ENCODE data around the gene CCDC201. TPM values are rescaled to one million over a fixed set of nuclear protein-coding genes. Genes with fewer than 3 reads are reported as not detected.

Gene CCDC201
- total and polyA plus RNA-seq, 2 of the 8 experiments (the other 6 are each of a cell fraction or from before 2014, with no cell fraction given) = not detected

DNA sequence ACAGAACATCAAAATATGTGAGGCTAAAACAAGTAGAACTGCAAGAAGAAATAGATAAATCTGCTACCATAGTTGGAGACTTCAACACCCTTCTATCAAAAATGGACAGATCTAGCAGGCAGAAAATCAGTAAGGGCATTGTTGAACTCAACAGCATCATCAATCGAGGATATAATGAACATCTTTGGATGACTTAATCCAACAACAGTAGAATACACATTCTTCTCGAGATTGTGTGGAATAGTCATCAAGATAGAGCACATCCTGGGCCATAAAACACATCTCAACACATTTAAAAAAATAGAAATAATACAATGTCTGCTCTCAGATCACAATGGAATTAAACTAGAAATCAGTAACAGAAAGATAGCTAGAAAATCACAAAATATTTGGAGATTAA is 25.3 kb upstream of the CCDC201 start:
- H3K79me2 ChIP-seq (ENCODE audit: control insufficient read depth in 1 of 2, insufficient read depth in 2 of 2, low read length in 2 of 2) = no peaks in the 10 kb centered on the region
- FAIRE-seq (no peak), DNase-seq (ENCODE audit: low read depth in 1 of 2, low spot score in 2 of 2) (no peak)
- no peak overlapping the region for H3K27ac ChIP-seq (ENCODE audit: low read depth, low read length)
- no peak overlapping the region for H2BK5ac ChIP-seq (ENCODE audit: low read depth, low read length)
- no peak overlapping the region for H3K4me3 ChIP-seq (ENCODE audit: extremely low read depth in 1 of 4, insufficient read depth in 2 of 4, low read depth in 3 of 4, low read length in 4 of 4)
- H2BK15ac ChIP-seq (ENCODE audit: low read length) = no peak overlapping the region
- H3K56ac ChIP-seq (replicated peaks; ENCODE audit: insufficient read length, low read depth, low read length) = no peak overlapping the region
- H4K5ac ChIP-seq (ENCODE audit: insufficient read length, low read depth, low read length) = no peak overlapping the region
- ChIA-PET POLR2A (ENCODE audit: partially characterized antibody) (no interaction called here), CTCF (ENCODE audit: partially characterized antibody) (interaction anchor here (1.5 kb wide), 1 partner anchor 19 kb away, joined by 5 read pairs; no protein-coding TSS in a partner anchor)
- no peaks in the 10 kb centered on the region for H3K4me1 ChIP-seq (replicated peaks in 1 of 4; ENCODE audit: control insufficient read depth in 3 of 4, insufficient read depth in 4 of 4, low read length in 3 of 4)
- H3K9me3 ChIP-seq (ENCODE audit: insufficient read depth in 2 of 2, low read depth in 1 of 2, low read length in 1 of 2) = no peaks in the 10 kb centered on the region
- no peak overlapping the region for H3K18ac ChIP-seq (ENCODE audit: extremely low read depth, low read length)
- H2BK12ac ChIP-seq (ENCODE audit: low read depth, low read length) = no peak overlapping the region
- H4K20me1 ChIP-seq (replicated peaks in 1 of 2; ENCODE audit: control insufficient read depth in 1 of 2, insufficient read depth in 2 of 2, low read length in 2 of 2) = no peaks in the 10 kb centered on the region
- H4K8ac ChIP-seq (ENCODE audit: extremely low read depth, insufficient read depth, low read length) = no peak overlapping the region
- H3K23ac ChIP-seq (ENCODE audit: insufficient read length) = no peak overlapping the region
- no peak overlapping the region for H3K4ac ChIP-seq (replicated peaks; ENCODE audit: insufficient read length, low read depth, low read length)
- no peak overlapping the region for H2AFZ ChIP-seq (ENCODE audit: low read length)
- no peak overlapping the region for H3K14ac ChIP-seq (ENCODE audit: insufficient read length)
- H2BK120ac ChIP-seq (replicated peaks; ENCODE audit: low read depth, low read length) = no peak overlapping the region
- H3K79me1 ChIP-seq (ENCODE audit: low read depth, low read length) = no peaks in the 10 kb centered on the region
- no peak overlapping the region for H3K9ac ChIP-seq (replicated peaks in 1 of 4; ENCODE audit: extremely low read depth in 1 of 4, low read depth in 3 of 4, low read length in 3 of 4)
- no peaks in the 10 kb centered on the region for H3K23me2 ChIP-seq (ENCODE audit: low read depth, low read length)
- H2BK20ac ChIP-seq (ENCODE audit: low read length) = no peak overlapping the region
- no peak overlapping the region for H2AK5ac ChIP-seq (ENCODE audit: low read depth, low read length)
- peaks cover 0 to 2% (median 0%) of the 10 kb centered on the region in 4 experiments; a peak in 1 of 7 replicates for H3K27me3 ChIP-seq (replicated peaks in 1 of 4; ENCODE audit: control insufficient read depth in 3 of 4, extremely low read depth in 1 of 4, insufficient read depth in 3 of 4, low read length in 3 of 4)
- no peak overlapping the region for H3K4me2 ChIP-seq (ENCODE audit: insufficient read depth in 1 of 2, low read depth in 2 of 2, low read length in 2 of 2)
- no peak overlapping the region for H4K91ac ChIP-seq (replicated peaks; ENCODE audit: insufficient read length, low read length)
- H3K36me3 ChIP-seq (ENCODE audit: control insufficient read depth in 2 of 4, insufficient read depth in 4 of 4, low read length in 3 of 4) = no peaks in the 10 kb centered on the region
- WGBS, 2 experiments (ENCODE audit: extremely low coverage in 1 of 2, insufficient coverage in 1 of 2, insufficient read length in 1 of 2, insufficient replicate concordance in 2 of 2, low coverage in 1 of 2, low lambda C conversion rate in 2 of 2, missing lambda C conversion rate in 1 of 2) = 89% methylated on average over 2 of the region's 2 CpGs; no CpG with 5 or more reads in 1 of the 2 experiments
- TF ChIP-seq BRCA1 (IDR thresholded peaks at IDR 0.05; ENCODE audit: low read depth, low read length) (no peak), POU5F1 (IDR thresholded peaks at IDR 0.05; ENCODE audit: low read depth, low read length) (no peak), EP300 (IDR thresholded peaks at IDR 0.05; ENCODE audit: borderline replicate concordance in 1 of 2, low read depth in 2 of 2, low read length in 2 of 2) (no peak), GTF2F1 (IDR thresholded peaks at IDR 0.05; ENCODE audit: borderline replicate concordance, low read depth, low read length) (no peak), CEBPB (IDR thresholded peaks at IDR 0.05; ENCODE audit: low read depth, low read length) (no peak), CBX8 (IDR thresholded peaks at IDR 0.05; ENCODE audit: borderline replicate concordance, low read depth, low read length) (no peak), CTBP2 (IDR thresholded peaks at IDR 0.05; ENCODE audit: borderline replicate concordance, insufficient read depth, insufficient read length, low read length) (no peak), RAD21 (IDR thresholded peaks at IDR 0.05 in 1 of 2, conservative IDR thresholded peaks at IDR 0.05 in 1 of 2; ENCODE audit: low read depth in 2 of 2, low read length in 2 of 2) (no peak), SAP30 (IDR thresholded peaks at IDR 0.05; ENCODE audit: insufficient read depth, insufficient replicate concordance, low read length) (no peak), PHF8 (conservative IDR thresholded peaks at IDR 0.05; ENCODE audit: low read depth, low read length) (no peak), CHD2 (IDR thresholded peaks at IDR 0.05; ENCODE audit: low read length) (no peak), TBP (IDR thresholded peaks at IDR 0.05; ENCODE audit: low read depth, low read length) (no peak), GABPA (IDR thresholded peaks at IDR 0.05; ENCODE audit: borderline replicate concordance, insufficient read depth, low read length) (no peak), JUN (IDR thresholded peaks at IDR 0.05; ENCODE audit: low read depth, low read length) (no peak)

All from H1 (cell line).